IMR-90 (cell line): Measurements from ENCODE around the gene SRSF5. TPM values are rescaled to one million over a fixed set of nuclear protein-coding genes. Genes with fewer than 3 reads are reported as not detected.

Source experiments
- ATAC-seq: fragments of 200-7000 bp; cut with Tn5 transposase; 2 replicates; pipeline ENCODE4 v1.9.1; 2020; ENCODE audit warnings: low read depth, mild to moderate bottlenecking, moderate library complexity
- BruUV-seq: library from RNA; stranded (reverse); fragments of 400-500 nt; replicated peaks from 2 replicates; lab custom pipeline; 2021; lab: Mats Ljungman, UMichigan
- CTCF ChIA-PET: fragments of 300-600 bp; formaldehyde crosslinking; extraction: SDS; loops from one replicate; lab custom pipeline; 2021; ENCODE audit warnings: antibody characterized with exemption; lab: Yijun Ruan, JAX
- POLR2A ChIA-PET: fragments of 300-600 bp; sonication (Branson Sonifier 250); formaldehyde crosslinking; loops from one replicate; lab custom pipeline; 2022; ENCODE audit warnings: antibody characterized with exemption; ENCODE audit not compliant: unreplicated experiment; lab: Charles Lee
- DNase-seq: peaks from one replicate; pipeline ENCODE4 v3.0.0; 2013
- H2AFZ ChIP-seq: replicated peaks from 2 replicates; pipeline ENCODE3; 2013; ENCODE audit warnings: low read length, mild to moderate bottlenecking; ENCODE audit not compliant: poor library complexity
- H2AK5ac ChIP-seq: 2 replicates; pipeline ENCODE4 v1.6.1; 2013; ENCODE audit warnings: low read depth, low read length, inconsistent platforms
- H2AK9ac ChIP-seq: replicated peaks from 2 replicates; pipeline ENCODE3; 2013; ENCODE audit warnings: mild to moderate bottlenecking, low read depth, low read length, moderate library complexity; ENCODE audit not compliant: poor library complexity
- H2BK120ac ChIP-seq: 2 replicates; pipeline ENCODE4 v1.6.1; 2013; ENCODE audit warnings: low read depth, low read length, inconsistent platforms
- H2BK15ac ChIP-seq: 3 replicates; pipeline ENCODE4 v1.6.1; 2013; ENCODE audit warnings: low read depth, low read length, inconsistent platforms
- H2BK20ac ChIP-seq: 2 replicates; pipeline ENCODE4 v1.6.1; 2013; ENCODE audit warnings: low read depth, mild to moderate bottlenecking, inconsistent platforms, low read length, moderate library complexity
- H2BK5ac ChIP-seq: 2 replicates; pipeline ENCODE4 v1.6.1; 2013; ENCODE audit warnings: mild to moderate bottlenecking, low read depth, low read length, inconsistent platforms; ENCODE audit not compliant: poor library complexity, severe bottlenecking
- H3K14ac ChIP-seq: replicated peaks from 2 replicates; pipeline ENCODE4 v1.6.1; 2013; ENCODE audit warnings: low read depth, low read length, inconsistent platforms
- H3K18ac ChIP-seq: 2 replicates; pipeline ENCODE4 v1.6.1; 2013; ENCODE audit warnings: low read depth, low read length, control low read depth
- H3K23ac ChIP-seq: 2 replicates; pipeline ENCODE4 v1.6.1; 2013; ENCODE audit warnings: low read depth, low read length, inconsistent platforms
- H3K27ac ChIP-seq: 2 replicates; pipeline ENCODE4 v1.5.1; 2013; ENCODE audit warnings: mild to moderate bottlenecking, control low read depth, low read length; ENCODE audit not compliant: insufficient read depth
- H3K27me3 ChIP-seq: 2 replicates; pipeline ENCODE4 v1.6.1; 2013; ENCODE audit warnings: low read length; ENCODE audit not compliant: control insufficient read depth, insufficient read depth
- H3K36me3 ChIP-seq: 2 replicates; pipeline ENCODE4 v1.6.1; 2013; ENCODE audit warnings: low read length, mixed read lengths; ENCODE audit not compliant: control insufficient read depth, insufficient read depth
- H3K4ac ChIP-seq: 2 replicates; pipeline ENCODE4 v1.6.1; 2013; ENCODE audit warnings: low read depth, low read length, inconsistent platforms
- H3K4me1 ChIP-seq: 2 replicates; pipeline ENCODE4 v1.6.1; 2013; ENCODE audit warnings: low read length, mixed read lengths; ENCODE audit not compliant: control insufficient read depth, insufficient read depth
- H3K4me2 ChIP-seq: 2 replicates; pipeline ENCODE4 v1.6.1; 2013; ENCODE audit warnings: low read depth, mild to moderate bottlenecking, control low read depth, low read length, moderate library complexity
- H3K4me3 ChIP-seq: 2 replicates; pipeline ENCODE4 v1.5.1; 2013; ENCODE audit warnings: low read depth, mild to moderate bottlenecking, control low read depth, low read length, moderate library complexity; ENCODE audit not compliant: insufficient read depth
- H3K56ac ChIP-seq: 2 replicates; pipeline ENCODE4 v1.6.1; 2013; ENCODE audit warnings: low read length, inconsistent platforms; ENCODE audit not compliant: insufficient read depth; ENCODE audit errors: extremely low read depth
- H3K79me1 ChIP-seq, 2 experiments: 2 replicates each; pipeline ENCODE4 v1.6.1; 2013; ENCODE audit warnings: low read length in 2 of 2, inconsistent platforms in 1 of 2, low read depth in 1 of 2
- H3K9ac ChIP-seq: 2 replicates; pipeline ENCODE4 v1.6.1; 2013; ENCODE audit warnings: low read depth, low read length, control low read depth
- H3K9me1 ChIP-seq: 2 replicates; pipeline ENCODE4 v1.6.1; 2013; ENCODE audit warnings: low read length, inconsistent platforms; ENCODE audit not compliant: insufficient read depth
- H3K9me3 ChIP-seq: 2 replicates; pipeline ENCODE4 v1.6.1; 2013; ENCODE audit warnings: low read length; ENCODE audit not compliant: control insufficient read depth, insufficient read depth
- H4K20me1 ChIP-seq: 2 replicates; pipeline ENCODE4 v1.6.1; 2013; ENCODE audit warnings: low read length, inconsistent platforms; ENCODE audit not compliant: insufficient read depth
- H4K5ac ChIP-seq: 2 replicates; pipeline ENCODE4 v1.6.1; 2013; ENCODE audit warnings: mild to moderate bottlenecking, low read depth, low read length, control low read depth
- H4K8ac ChIP-seq, 2 experiments: 2 replicates each; pipeline ENCODE4 v1.6.1; 2013; ENCODE audit warnings: low read depth in 2 of 2, low read length in 2 of 2, control low read depth in 1 of 2, inconsistent platforms in 1 of 2
- H4K91ac ChIP-seq: 2 replicates; pipeline ENCODE4 v1.6.1; 2013; ENCODE audit warnings: low read depth, low read length, inconsistent platforms; ENCODE audit not compliant: insufficient read depth
- CHD1 ChIP-seq: IDR thresholded peaks from 2 replicates; pipeline ENCODE4 v1.6.1; 2012; ENCODE audit warnings: low read depth, low read length, improper control_type of control experiment
- FOS ChIP-seq: fragments of 150-350 bp; IDR thresholded peaks from 2 replicates; pipeline ENCODE4 v1.6.1; 2016; ENCODE audit warnings: low read depth, low read length
- MAFK ChIP-seq: IDR thresholded peaks from 2 replicates; pipeline ENCODE4 v1.6.1; 2012; ENCODE audit warnings: low read depth, low read length, improper control_type of control experiment
- POLR2A ChIP-seq: IDR thresholded peaks from 2 replicates; pipeline ENCODE4 v1.6.1; 2012; ENCODE audit warnings: mild to moderate bottlenecking, low read depth, low read length
- RCOR1 ChIP-seq: IDR thresholded peaks from 2 replicates; pipeline ENCODE4 v1.6.1; 2012; ENCODE audit warnings: mild to moderate bottlenecking, low read length, improper control_type of control experiment; ENCODE audit not compliant: insufficient replicate concordance
- RFX5 ChIP-seq: IDR thresholded peaks from 2 replicates; pipeline ENCODE4 v1.8.0; 2012; ENCODE audit warnings: low read depth, mild to moderate bottlenecking, low read length, moderate library complexity
- WGBS, 2 experiments: methylation state at CpG; one replicate each; pipeline versions ENCODE4 v1.1.5 to v1.1.7; 2013; ENCODE audit warnings: missing lambda C conversion rate in 2 of 2; ENCODE audit not compliant: insufficient read length in 1 of 2; ENCODE audit errors: extremely low coverage in 2 of 2; 5-methylcytosine and 5-hydroxymethylcytosine counted together
- dilution Hi-C: fragments of 300-500 bp; cut with HindIII; formaldehyde crosslinking; loops from one replicate; pipeline ENCODE4 v1.14.3; 2018; ENCODE audit warnings: low sequenced_read_pairs; ENCODE audit not compliant: unreplicated experiment
- in situ Hi-C: fragments of 300-500 bp; cut with MboI; formaldehyde crosslinking; loops from 3 replicates; pipeline ENCODE4 v1.14.3; 2019; ENCODE audit warnings: low sequenced_read_pairs, inconsistent platforms, mixed read lengths
- intact Hi-C: fragments of 100-400 bp; cut with micrococcal nuclease; formaldehyde crosslinking; loops from 2 replicates; pipeline ENCODE4 v1.10.0; 2022
- polyA plus RNA-seq, 3 experiments: library from polyadenylated mRNA; depleted of rRNA; stranded (reverse); fragments of >200 nt; gene quantifications; 2 replicates each; pipeline ENCODE4 v1.2.3, GENCODE V29; 2012; ENCODE audit warnings: low replicate concordance in 1 of 3
- total RNA-seq: library from RNA; depleted of rRNA; stranded (reverse); fragments of >200 nt; gene quantifications from 2 replicates; pipeline ENCODE4 v1.2.3, GENCODE V29; 2012

Gene SRSF5
- total and polyA plus RNA-seq, 2 of the 4 experiments (the other 2 are of a cell fraction) = 29.4 to 229 TPM

DNA sequence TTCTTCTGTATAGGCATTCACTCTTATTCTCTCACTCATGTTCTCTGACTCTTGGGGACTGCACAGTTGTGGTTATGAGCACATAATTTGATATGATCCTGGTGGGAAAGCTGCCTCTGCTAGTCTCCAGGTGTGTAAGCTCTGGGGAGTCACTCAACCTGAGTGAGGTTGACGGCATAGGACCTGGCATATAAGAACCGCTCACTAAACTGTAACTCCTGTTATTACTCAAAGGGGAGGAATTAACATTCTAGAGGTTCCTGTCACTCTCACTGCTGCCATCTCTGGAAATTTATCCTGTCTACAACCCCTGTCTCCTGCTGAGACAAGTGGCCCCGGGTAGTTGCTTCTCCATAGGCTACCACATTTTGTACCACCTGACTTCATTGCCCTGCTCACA lies 14.0 kb downstream of the SRSF5 start:
- Histone ChIP-seq H3K18ac (no peak overlapping the region), H3K9ac (no peak overlapping the region), H3K27me3 (no peaks in the 10 kb centered on the region), H4K91ac (no peak overlapping the region), H3K56ac (no peak overlapping the region), H2BK15ac (no peak overlapping the region), H3K23ac (no peak overlapping the region), H4K20me1 (peaks cover 17% of the 10 kb centered on the region; the same call in 1 of the 2 replicates), H3K14ac (no peak overlapping the region), H3K79me1 (peaks cover 4 to 22% of the 10 kb centered on the region in 2 experiments), H2BK5ac (no peak overlapping the region), H3K4me1 (no peaks in the 10 kb centered on the region), H3K27ac (no peak overlapping the region), H3K4ac (no peak overlapping the region), H2AK9ac (no peak overlapping the region), H2BK20ac (no peak overlapping the region), H2AK5ac (no peak overlapping the region), H2BK120ac (no peak overlapping the region), H4K8ac (no peak overlapping the region), H3K9me3 (no peaks in the 10 kb centered on the region), H4K5ac (no peak overlapping the region), H3K36me3 (peaks cover 29% of the 10 kb centered on the region), H3K9me1 (peaks cover 12% of the 10 kb centered on the region; the same call in 1 of the 2 replicates), H3K4me3 (no peak overlapping the region), H3K4me2 (no peak overlapping the region), H2AFZ (no peak overlapping the region)
- TF ChIP-seq MAFK (no peak), RCOR1 (no peak), CHD1 (no peak), RFX5 (no peak), FOS (no peak), POLR2A (no peak; the same call in 1 of the 2 replicates)
- whole genome bisulfite sequencing, 2 experiments = no CpG with 5 or more reads among the region's 3 CpGs
- in situ Hi-C loops = no loop called here
- DNase-seq = no peak
- no TSS peak for BruUV-seq
- intact Hi-C loops = no loop called here
- ChIA-PET POLR2A (no interaction called here), CTCF (no interaction called here)
- dilution Hi-C loops = no loop called here
- no peak for ATAC-seq
